Stimulated activated CD8-positive, alpha-beta memory T cell treated with anti-CD3 and anti-CD28 coated beads, Interleukin-7, amount 100 ng/mL, for 4 hours (primary cell): ENCODE measurements around the gene HAND2.

Source experiments
- DNase-seq, 2 donors: peaks; one replicate each; pipeline ENCODE4 v3.0.0-alpha.2; 2020; ENCODE audit warnings: low read depth in 2 of 2

HAND2 gene

GRCh38 chr4:173477016-173477415 is 53.0 kb downstream of the HAND2 start:
- no peak for DNase-seq
